Hepatocyte (in vitro differentiated cells): ENCODE measurements around the gene RIMBP2.

Experiments used
- EZH2phosphoT487 ChIP-seq: fragments of 200-600 bp; sonication (generic); IDR thresholded peaks from one replicate; pipeline ENCODE4 v1.6.1; 2018; ENCODE audit warnings: antibody characterized with exemption, mild to moderate bottlenecking, low read depth, moderate library complexity; ENCODE audit not compliant: unreplicated experiment, severe bottlenecking
- TF ChIP-seq, protein P1 (sequence below): fragments of 200-600 bp; sonication (generic); IDR thresholded peaks from 2 replicates; pipeline ENCODE4 v1.5.1; 2016; ENCODE audit warnings: antibody characterized with exemption, mild to moderate bottlenecking; ENCODE audit not compliant: poor library complexity

- TF ChIP-seq, protein P1, sequence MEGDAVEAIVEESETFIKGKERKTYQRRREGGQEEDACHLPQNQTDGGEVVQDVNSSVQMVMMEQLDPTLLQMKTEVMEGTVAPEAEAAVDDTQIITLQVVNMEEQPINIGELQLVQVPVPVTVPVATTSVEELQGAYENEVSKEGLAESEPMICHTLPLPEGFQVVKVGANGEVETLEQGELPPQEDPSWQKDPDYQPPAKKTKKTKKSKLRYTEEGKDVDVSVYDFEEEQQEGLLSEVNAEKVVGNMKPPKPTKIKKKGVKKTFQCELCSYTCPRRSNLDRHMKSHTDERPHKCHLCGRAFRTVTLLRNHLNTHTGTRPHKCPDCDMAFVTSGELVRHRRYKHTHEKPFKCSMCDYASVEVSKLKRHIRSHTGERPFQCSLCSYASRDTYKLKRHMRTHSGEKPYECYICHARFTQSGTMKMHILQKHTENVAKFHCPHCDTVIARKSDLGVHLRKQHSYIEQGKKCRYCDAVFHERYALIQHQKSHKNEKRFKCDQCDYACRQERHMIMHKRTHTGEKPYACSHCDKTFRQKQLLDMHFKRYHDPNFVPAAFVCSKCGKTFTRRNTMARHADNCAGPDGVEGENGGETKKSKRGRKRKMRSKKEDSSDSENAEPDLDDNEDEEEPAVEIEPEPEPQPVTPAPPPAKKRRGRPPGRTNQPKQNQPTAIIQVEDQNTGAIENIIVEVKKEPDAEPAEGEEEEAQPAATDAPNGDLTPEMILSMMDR, result no peak
- TF ChIP-seq EZH2phosphoT487, result no peak
These were observed 27.5 kb upstream of the RIMBP2 start for GRCh38 chr12:130743606-130744005.
